Fibroblast of pulmonary artery (primary cell): ENCODE measurements around the gene SYNE1.

Source experiments
- DNase-seq: peaks from one replicate; pipeline ENCODE4 v3.0.0-alpha.2; 2010; ENCODE audit warnings: low read depth
- H3K4me3 ChIP-seq: replicated peaks from 2 replicates; pipeline ENCODE4 v1.5.1; 2011; ENCODE audit warnings: low read depth, mild to moderate bottlenecking, control low read depth, low read length, moderate library complexity
- CTCF ChIP-seq: IDR thresholded peaks from 2 replicates; pipeline ENCODE4 v1.5.1; 2011; ENCODE audit warnings: mild to moderate bottlenecking, control low read depth, low read length, inconsistent platforms; ENCODE audit errors: missing control alignments

Gene SYNE1

GRCh38 chr6:152270301-152270925 lies 366.7 kb downstream of the SYNE1 start:
- no peak overlapping the region for H3K4me3 ChIP-seq
- peak; percentile 44 for DNase-seq
- no peak for TF ChIP-seq CTCF

- H3K4me3 ChIP-seq, result no peak overlapping the region
- no peak for DNase-seq
- TF ChIP-seq CTCF, result no peak
These were observed 368.2 kb downstream of the SYNE1 start for GRCh38 chr6:152268846-152269442.

GRCh38 chr6:152267967-152268845 lies 369.0 kb downstream of the SYNE1 start:
- peak; percentile 52 for TF ChIP-seq CTCF
- peak; percentile 48 for DNase-seq

GRCh38 chr6:152265651-152266050 lies 371.5 kb downstream of the SYNE1 start:
- no peak overlapping the region for H3K4me3 ChIP-seq
- no peak for DNase-seq
- no peak for TF ChIP-seq CTCF

More at GRCh38 chr6:152267967-152268845, 369.0 kb downstream of the SYNE1 start:
- no peak overlapping the region for H3K4me3 ChIP-seq

- DNase-seq, result no peak
- H3K4me3 ChIP-seq, result no peak overlapping the region
- TF ChIP-seq CTCF, result no peak
These were observed 373.6 kb downstream of the SYNE1 start for GRCh38 chr6:152263582-152263981.

GRCh38 chr6:152261179-152261578 lies 376.0 kb downstream of the SYNE1 start:
- no peak overlapping the region for H3K4me3 ChIP-seq
- no peak for TF ChIP-seq CTCF
- no peak for DNase-seq
